Neuronal stem cell (in vitro differentiated cells): ENCODE measurements around the gene SHROOM3.

Source experiments
- DNase-seq: peaks from one replicate; pipeline ENCODE4 v3.0.0-alpha.2; 2013; ENCODE audit warnings: low spot score
- H2AFZ ChIP-seq: one replicate; pipeline ENCODE4 v1.6.1; 2013; ENCODE audit warnings: mild to moderate bottlenecking, low read length, inconsistent platforms
- H2AK5ac ChIP-seq: 2 replicates; pipeline ENCODE4 v1.6.1; 2013; ENCODE audit warnings: low read depth, mild to moderate bottlenecking, inconsistent platforms, low read length, moderate library complexity, mixed read lengths
- H2BK120ac ChIP-seq: 2 replicates; pipeline ENCODE4 v1.6.1; 2013; ENCODE audit warnings: low read depth, mild to moderate bottlenecking, inconsistent platforms, low read length, moderate library complexity, mixed read lengths
- H2BK12ac ChIP-seq: one replicate; pipeline ENCODE4 v1.6.1; 2013; ENCODE audit warnings: low read length, inconsistent platforms
- H2BK15ac ChIP-seq: 2 replicates; pipeline ENCODE4 v1.6.1; 2013; ENCODE audit warnings: mild to moderate bottlenecking, low read length, inconsistent platforms, mixed read lengths
- H2BK5ac ChIP-seq: one replicate; pipeline ENCODE4 v1.6.1; 2013; ENCODE audit warnings: inconsistent platforms, mild to moderate bottlenecking, low read length, moderate library complexity
- H3K14ac ChIP-seq: one replicate; pipeline ENCODE4 v1.6.1; 2013; ENCODE audit warnings: low read length, inconsistent platforms
- H3K18ac ChIP-seq: 2 replicates; pipeline ENCODE4 v1.6.1; 2013; ENCODE audit warnings: low read length, inconsistent platforms
- H3K23ac ChIP-seq: 2 replicates; pipeline ENCODE4 v1.6.1; 2013; ENCODE audit warnings: low read depth, mild to moderate bottlenecking, mixed read lengths, low read length, inconsistent platforms; ENCODE audit not compliant: poor library complexity
- H3K27ac ChIP-seq: replicated peaks from 3 replicates; pipeline ENCODE4 v1.5.1; 2013; ENCODE audit warnings: low read length, inconsistent platforms
- H3K27me3 ChIP-seq, 3 experiments: 2 replicates each; pipeline ENCODE4 v1.6.1; 2013; ENCODE audit warnings: low read length in 3 of 3, mild to moderate bottlenecking in 2 of 3, inconsistent platforms in 1 of 3, low read depth in 1 of 3, mixed read lengths in 1 of 3, moderate library complexity in 1 of 3; ENCODE audit not compliant: control insufficient read depth in 3 of 3, insufficient read depth in 3 of 3
- H3K36me3 ChIP-seq, 2 donors: replicated peaks in 1 of 2; 2 replicates each; pipeline ENCODE4 v1.6.1; 2013; ENCODE audit warnings: low read length in 2 of 2; ENCODE audit not compliant: control insufficient read depth in 2 of 2, insufficient read depth in 2 of 2
- H3K4ac ChIP-seq: 2 replicates; pipeline ENCODE4 v1.6.1; 2013; ENCODE audit warnings: inconsistent platforms, mild to moderate bottlenecking, low read length, moderate library complexity
- H3K4me1 ChIP-seq, 2 donors: 1 replicate in 1 of 2; 2 replicates in 1 of 2; pipeline ENCODE4 v1.6.1; 2013; ENCODE audit warnings: low read length in 2 of 2, low read depth in 1 of 2; ENCODE audit not compliant: control insufficient read depth in 2 of 2, insufficient read depth in 1 of 2
- H3K4me2 ChIP-seq: one replicate; pipeline ENCODE4 v1.6.1; 2013; ENCODE audit warnings: mild to moderate bottlenecking, low read length, inconsistent platforms; ENCODE audit not compliant: insufficient read depth, poor library complexity, severe bottlenecking
- H3K4me3 ChIP-seq, 2 donors: 2 replicates each; pipeline ENCODE4 v1.5.1; 2013; ENCODE audit warnings: low read length in 2 of 2, mild to moderate bottlenecking in 2 of 2, inconsistent platforms in 1 of 2, moderate library complexity in 1 of 2
- H3K79me1 ChIP-seq: one replicate; pipeline ENCODE4 v1.6.1; 2013; ENCODE audit warnings: low read depth, mild to moderate bottlenecking, inconsistent platforms, low read length, moderate library complexity
- H3K9ac ChIP-seq: one replicate; pipeline ENCODE4 v1.6.1; 2013; ENCODE audit warnings: mild to moderate bottlenecking, low read depth, low read length, inconsistent platforms; ENCODE audit not compliant: poor library complexity
- H3K9me3 ChIP-seq, 2 donors: replicated peaks in 1 of 2; 2 replicates each; pipeline versions ENCODE3 to v1.6.1; 2013; ENCODE audit warnings: low read length in 2 of 2, mild to moderate bottlenecking in 2 of 2, inconsistent platforms in 1 of 2, low read depth in 1 of 2, mixed read lengths in 1 of 2, moderate library complexity in 1 of 2; ENCODE audit not compliant: control insufficient read depth in 2 of 2, insufficient read depth in 1 of 2
- H4K8ac ChIP-seq: one replicate; pipeline ENCODE4 v1.6.1; 2013; ENCODE audit warnings: low read depth, mild to moderate bottlenecking, inconsistent platforms, low read length, moderate library complexity
- H4K91ac ChIP-seq: one replicate; pipeline ENCODE4 v1.6.1; 2013; ENCODE audit warnings: low read length, low read depth, mild to moderate bottlenecking, inconsistent platforms; ENCODE audit not compliant: poor library complexity
- WGBS, 2 donors: extraction: QIAGEN DNeasy Blood & Tissue Kit; methylation state at CpG; one replicate each; pipeline ENCODE4 v1.1.7; 2013; ENCODE audit warnings: missing lambda C conversion rate in 2 of 2, mixed read lengths in 1 of 2; ENCODE audit not compliant: insufficient read length in 2 of 2, insufficient replicate concordance in 1 of 2; ENCODE audit errors: extremely low coverage in 2 of 2; 5-methylcytosine and 5-hydroxymethylcytosine counted together

SHROOM3 gene

DNA sequence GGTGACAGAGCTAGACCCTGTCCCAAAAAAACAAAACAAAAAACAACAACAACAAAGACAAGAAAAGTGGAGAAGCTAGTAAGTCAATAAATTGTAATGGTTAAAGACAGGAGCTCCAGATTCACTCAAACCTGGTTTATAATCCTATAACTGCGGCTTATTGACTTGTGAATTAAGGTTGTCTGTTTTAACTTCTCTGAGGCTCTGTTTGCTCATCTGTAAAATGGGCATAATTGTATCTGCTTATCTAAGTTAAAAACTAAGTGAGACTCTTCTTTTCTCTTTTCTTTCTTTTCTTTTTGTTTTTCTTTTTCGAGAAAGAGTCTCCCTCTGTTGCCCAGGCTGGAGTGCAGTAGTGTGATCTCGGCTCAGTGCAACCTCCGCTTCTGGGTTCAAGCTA is 378.0 kb downstream of the SHROOM3 start:
- Histone ChIP-seq H3K79me1 (no peaks in the 10 kb centered on the region), H2AK5ac (no peak overlapping the region), H3K4me3 (no peak overlapping the region), H3K4me1 (peaks cover 4 to 5% of the 10 kb centered on the region in 2 donors), H3K4ac (no peak overlapping the region), H3K9me3 (peaks cover 2 to 8% of the 10 kb centered on the region in 2 donors), H3K18ac (peak overlapping the region; percentile 41), H4K8ac (no peak overlapping the region), H3K36me3 (no peaks in the 10 kb centered on the region), H4K91ac (no peak overlapping the region), H2BK12ac (no peak overlapping the region), H3K27me3 (no peaks in the 10 kb centered on the region), H2BK5ac (no peak overlapping the region), H3K14ac (no peak overlapping the region), H3K27ac (no peak overlapping the region), H2AFZ (no peak overlapping the region), H3K23ac (no peak overlapping the region), H2BK120ac (no peak overlapping the region), H3K9ac (no peak overlapping the region), H3K4me2 (no peak overlapping the region), H2BK15ac (peak overlapping the region; percentile 14)
- WGBS, 2 donors = no CpG with 5 or more reads among the region's 4 CpGs
- no peak for DNase-seq

DNA sequence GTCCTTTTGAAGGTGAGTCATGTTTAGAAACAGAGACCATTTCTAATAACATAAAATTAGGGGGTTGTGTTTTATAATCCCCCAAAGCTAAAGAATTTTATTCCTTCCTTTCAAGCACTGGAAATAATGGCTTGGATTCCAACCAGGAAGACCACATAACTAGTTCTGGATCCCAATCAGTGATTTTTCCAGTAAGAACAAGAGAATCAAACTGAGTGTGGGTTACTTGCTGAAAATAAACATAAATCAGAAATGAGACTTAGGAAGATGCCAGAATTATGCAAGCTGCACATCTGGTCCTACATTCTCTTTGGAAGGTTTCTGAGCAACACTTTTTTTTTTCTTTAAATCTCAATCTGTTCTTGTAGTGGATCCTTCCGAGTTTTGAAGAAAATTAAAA is 386.6 kb downstream of the SHROOM3 start:
- no peak overlapping the region for H2BK5ac ChIP-seq

DNA sequence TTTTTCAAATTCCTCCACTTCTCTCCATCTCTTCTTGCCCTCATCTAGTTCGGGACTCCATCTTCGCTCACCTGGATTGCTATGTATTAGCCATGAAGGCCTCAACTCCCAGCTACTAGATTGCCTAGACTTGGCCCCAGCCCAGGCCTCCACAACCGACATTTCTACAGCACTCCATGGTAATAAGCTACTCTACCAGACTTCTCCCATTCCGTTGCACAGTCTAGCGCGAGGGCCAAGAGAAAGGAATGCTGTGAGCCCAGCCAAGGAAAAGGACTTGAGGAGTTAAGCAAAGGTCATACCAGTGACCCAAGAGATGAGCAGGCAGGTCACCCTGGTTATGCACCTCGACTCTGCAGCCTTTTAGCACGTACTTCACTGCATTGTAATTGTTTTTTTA is 387.3 kb downstream of the SHROOM3 start:
- no peak overlapping the region for H3K4me2 ChIP-seq
- H3K9me3 ChIP-seq = no peaks in the 10 kb centered on the region
- H3K36me3 ChIP-seq = no peaks in the 10 kb centered on the region
- no peak overlapping the region for H3K27ac ChIP-seq
- H3K18ac ChIP-seq = no peak overlapping the region
- no peak for DNase-seq
- H2AK5ac ChIP-seq = no peak overlapping the region
- H2BK15ac ChIP-seq = no peak overlapping the region
- H3K4me3 ChIP-seq = no peak overlapping the region
- H2BK5ac ChIP-seq = no peak overlapping the region
- no peak overlapping the region for H4K8ac ChIP-seq
- no peak overlapping the region for H3K4ac ChIP-seq
- WGBS, 2 donors = no CpG with 5 or more reads among the region's 8 CpGs
- no peak overlapping the region for H3K14ac ChIP-seq
- H2AFZ ChIP-seq = no peak overlapping the region
- no peak overlapping the region for H3K9ac ChIP-seq
- H3K4me1 ChIP-seq = no peaks in the 10 kb centered on the region
- H2BK12ac ChIP-seq = no peak overlapping the region
- no peaks in the 10 kb centered on the region for H3K79me1 ChIP-seq
- H2BK120ac ChIP-seq = no peak overlapping the region
- no peak overlapping the region for H3K23ac ChIP-seq
- no peaks in the 10 kb centered on the region for H3K27me3 ChIP-seq
- no peak overlapping the region for H4K91ac ChIP-seq

More for the DNA sequence above, 386.6 kb downstream of the SHROOM3 start:
- H2AK5ac ChIP-seq = no peak overlapping the region
- no peak overlapping the region for H3K27ac ChIP-seq
- no peak overlapping the region for H3K4me3 ChIP-seq
- H3K4me2 ChIP-seq = no peak overlapping the region
- H3K18ac ChIP-seq = no peak overlapping the region
- H3K23ac ChIP-seq = no peak overlapping the region
- no peaks in the 10 kb centered on the region for H3K79me1 ChIP-seq
- H2BK120ac ChIP-seq = no peak overlapping the region
- H2BK12ac ChIP-seq = no peak overlapping the region
- no peak overlapping the region for H3K4ac ChIP-seq
- WGBS, 2 donors = no CpG with 5 or more reads among the region's 1 CpG
- no peaks in the 10 kb centered on the region for H3K4me1 ChIP-seq
- no peaks in the 10 kb centered on the region for H3K27me3 ChIP-seq
- no peak overlapping the region for H3K9ac ChIP-seq
- H3K9me3 ChIP-seq = no peaks in the 10 kb centered on the region
- no peak overlapping the region for H2AFZ ChIP-seq
- no peak overlapping the region for H4K8ac ChIP-seq
- no peaks in the 10 kb centered on the region for H3K36me3 ChIP-seq
- H3K14ac ChIP-seq = no peak overlapping the region
- H4K91ac ChIP-seq = no peak overlapping the region
- DNase-seq = no peak
- no peak overlapping the region for H2BK15ac ChIP-seq

DNA sequence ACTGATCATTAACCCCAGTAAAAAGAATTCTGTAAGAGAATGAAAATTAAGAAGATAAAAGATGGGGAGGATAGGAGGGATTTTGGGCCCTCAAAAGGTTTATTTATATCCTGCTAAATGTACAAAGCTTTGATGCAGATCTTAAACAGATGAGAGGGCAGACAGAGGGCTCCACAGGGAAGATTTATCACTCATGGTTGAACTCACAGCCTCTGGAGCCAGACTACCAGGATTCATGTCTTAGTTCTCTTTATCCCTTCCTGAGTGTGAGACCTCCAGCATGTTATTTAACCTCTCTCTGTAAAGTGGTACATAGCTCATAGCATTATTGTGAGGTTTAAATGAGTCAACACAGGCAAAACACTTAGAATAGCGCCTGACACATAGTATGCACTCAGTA is 388.5 kb downstream of the SHROOM3 start:
- Histone ChIP-seq H2BK12ac (no peak overlapping the region), H3K27ac (no peak overlapping the region), H3K18ac (no peak overlapping the region), H3K79me1 (no peaks in the 10 kb centered on the region), H3K4me3 (no peak overlapping the region), H3K4me2 (no peak overlapping the region), H3K9me3 (no peaks in the 10 kb centered on the region), H3K27me3 (no peaks in the 10 kb centered on the region), H2BK5ac (no peak overlapping the region), H2BK15ac (no peak overlapping the region), H3K14ac (no peak overlapping the region), H2AK5ac (no peak overlapping the region), H3K9ac (no peak overlapping the region), H2BK120ac (no peak overlapping the region), H3K4me1 (no peaks in the 10 kb centered on the region), H3K23ac (no peak overlapping the region), H4K91ac (no peak overlapping the region), H2AFZ (no peak overlapping the region), H3K36me3 (no peaks in the 10 kb centered on the region), H4K8ac (no peak overlapping the region), H3K4ac (no peak overlapping the region)
- DNase-seq = no peak
- no CpG with 5 or more reads among the region's 1 CpG for WGBS, 2 donors
